Activated T-helper 1 cell treated with Interleukin-2 at 50 U/mL for 16 hours (primary cell): ENCODE measurements around the gene ME3.

Experiments
- DNase-seq: peaks from one replicate; pipeline ENCODE4 v3.0.0-alpha.2; 2020; ENCODE audit warnings: low read depth

ME3 gene

GRCh38 chr11:86486261-86487030 is 186.0 kb downstream of the ME3 start:
- DNase-seq: no peak

DNA sequence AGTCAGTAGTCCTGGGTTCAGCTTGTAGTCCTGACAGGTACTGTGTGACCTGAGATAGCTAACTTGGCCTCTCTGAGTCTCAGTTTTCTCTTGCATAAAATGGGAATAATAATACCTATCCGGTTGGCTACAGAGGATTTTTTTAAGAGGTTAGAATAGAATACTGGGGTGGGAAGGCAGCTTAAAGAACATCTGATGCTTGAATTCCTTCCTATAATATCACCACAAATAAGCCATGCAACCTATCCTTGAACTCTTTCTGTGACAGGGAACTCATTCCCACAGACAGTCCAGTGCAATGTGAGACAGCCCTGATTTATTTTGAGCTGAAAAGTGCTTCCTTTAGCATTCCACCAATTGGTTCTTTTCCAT is 187.6 kb downstream of the ME3 start:
- DNase-seq: no peak

- DNase-seq: no peak
Observed at GRCh38 chr11:86483940-86484794, 188.2 kb downstream of the ME3 start.

GRCh38 chr11:86483610-86483939 is 188.8 kb downstream of the ME3 start:
- DNase-seq: no peak

DNA sequence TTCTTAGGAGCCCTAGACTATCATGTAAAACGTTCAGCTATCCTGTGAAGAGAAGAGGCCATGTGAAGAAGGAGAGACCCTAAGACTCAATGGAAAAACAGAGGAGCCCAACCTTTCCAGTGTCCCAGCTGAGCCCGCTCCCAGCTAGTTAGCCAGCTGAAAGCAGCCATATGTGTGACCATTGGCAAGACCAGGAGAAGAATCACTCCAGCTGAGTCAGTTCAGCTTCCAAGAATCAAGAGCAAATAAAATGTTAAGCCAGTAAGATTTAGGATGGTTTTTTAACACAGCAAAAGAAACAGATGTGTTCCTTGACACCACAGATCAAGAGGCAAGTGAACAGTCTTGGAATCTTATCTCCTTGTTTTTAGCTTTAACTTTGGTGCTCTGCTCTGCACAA is 189.7 kb downstream of the ME3 start:
- DNase-seq: no peak

DNA sequence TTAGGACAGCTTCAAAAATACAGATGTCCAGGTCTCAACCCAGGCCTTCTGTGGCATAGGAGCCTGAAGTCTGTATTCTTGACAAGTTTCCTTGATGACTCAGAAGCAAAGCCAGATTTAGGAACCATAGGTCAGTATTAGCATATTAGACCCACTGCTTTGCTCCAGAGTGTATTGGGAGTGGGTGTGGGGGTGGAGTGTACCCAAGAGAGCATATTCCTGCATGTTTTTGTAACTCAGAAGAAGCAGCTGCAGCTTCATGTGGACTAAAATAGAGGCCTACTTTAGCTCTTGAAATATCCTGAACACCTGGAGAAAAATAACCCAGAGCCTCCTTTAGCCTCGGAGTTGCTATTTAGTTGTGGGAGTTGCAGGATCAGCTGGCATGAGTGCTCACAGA is 191.0 kb downstream of the ME3 start:
- no peak for DNase-seq

- no peak for DNase-seq
Observed at GRCh38 chr11:86478348-86478747, 194.1 kb downstream of the ME3 start.

- DNase-seq: no peak
Observed at GRCh38 chr11:86477495-86478155, 194.8 kb downstream of the ME3 start.

DNA sequence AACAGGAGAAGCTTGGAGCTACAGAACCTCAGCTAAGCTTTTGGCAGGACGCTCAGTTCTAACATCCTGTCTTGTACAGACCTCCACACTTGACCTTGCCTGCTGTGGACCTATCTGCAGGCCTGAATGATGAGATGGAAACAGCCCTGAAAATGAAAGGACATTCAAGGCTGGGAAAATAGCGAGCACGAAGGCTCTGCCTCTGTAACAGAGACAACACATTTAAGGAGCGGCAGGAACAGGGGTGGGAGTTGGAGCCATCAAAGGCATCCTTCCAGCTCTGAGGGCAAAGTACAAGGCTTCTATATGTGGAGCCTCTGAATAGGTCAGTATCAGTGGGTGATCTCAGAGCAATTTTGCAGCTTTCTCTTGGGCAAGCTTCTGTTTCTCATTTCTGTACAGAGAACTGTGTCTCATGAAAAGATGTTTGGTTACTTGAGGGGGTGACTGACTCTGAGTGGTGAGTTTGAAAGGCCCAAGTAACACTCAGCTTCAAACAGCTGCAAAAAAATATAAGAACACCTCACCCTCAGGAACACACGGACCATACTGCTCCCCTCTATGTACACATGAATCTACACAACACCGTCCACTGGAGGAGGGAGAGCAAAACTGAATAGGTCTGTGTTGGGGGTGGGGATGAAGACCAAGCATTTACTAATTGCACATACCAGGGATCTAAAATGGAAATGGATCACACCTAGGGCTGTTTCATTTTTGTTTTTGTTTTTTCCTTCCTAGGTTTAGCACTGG is 196.1 kb downstream of the ME3 start:
- DNase-seq: no peak

- DNase-seq: no peak
Observed at GRCh38 chr11:86475027-86475426, 197.4 kb downstream of the ME3 start.

- DNase-seq: no peak
Observed at GRCh38 chr11:86473991-86474833, 198.2 kb downstream of the ME3 start.

- DNase-seq: no peak
Observed at GRCh38 chr11:86469491-86470388, 202.7 kb downstream of the ME3 start.

GRCh38 chr11:86468169-86468568 is 204.2 kb downstream of the ME3 start:
- no peak for DNase-seq

GRCh38 chr11:86464509-86465221 is 207.8 kb downstream of the ME3 start:
- no peak for DNase-seq

DNA sequence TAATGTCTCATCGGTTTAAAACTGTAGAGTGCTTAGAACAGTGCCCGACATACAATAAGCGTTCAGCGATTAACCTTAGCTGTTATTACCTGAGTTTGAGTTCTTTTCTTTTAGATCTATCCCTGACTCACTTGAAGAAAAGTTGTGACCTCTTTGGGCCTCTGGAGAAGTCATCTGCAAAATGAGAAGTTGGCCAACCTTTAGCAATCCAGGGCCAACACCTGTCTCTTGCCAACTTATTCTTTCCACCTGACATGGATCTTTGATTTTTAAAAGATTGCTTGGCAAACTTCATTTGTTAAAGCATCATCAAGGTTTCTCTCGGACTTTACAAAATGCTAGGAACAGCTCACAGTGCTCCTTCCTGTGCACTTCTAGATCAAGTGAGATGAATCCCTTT is 208.5 kb downstream of the ME3 start:
- DNase-seq: no peak

DNA sequence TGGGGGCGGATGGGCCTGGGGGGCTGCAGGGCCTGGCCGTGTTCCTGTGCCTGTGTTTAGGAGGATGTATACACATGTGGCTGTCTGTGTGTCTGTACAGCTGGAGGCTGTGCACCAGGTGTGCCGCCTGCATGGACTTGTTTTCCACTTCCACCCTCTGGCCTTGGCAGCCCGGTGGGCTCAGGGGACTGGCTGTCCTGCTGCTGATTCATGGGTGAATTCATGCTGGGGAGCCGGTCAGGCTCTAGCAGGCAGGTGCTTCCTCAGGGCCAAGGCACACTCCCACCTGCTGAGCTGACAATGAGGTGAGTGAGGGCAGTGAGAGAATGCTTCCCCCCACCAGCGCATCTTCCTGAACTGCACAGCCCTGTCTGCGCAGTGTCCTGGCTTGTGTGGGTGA is 209.3 kb downstream of the ME3 start:
- DNase-seq: no peak

- no peak for DNase-seq
Observed at GRCh38 chr11:86461892-86462291, 210.5 kb downstream of the ME3 start.

DNA sequence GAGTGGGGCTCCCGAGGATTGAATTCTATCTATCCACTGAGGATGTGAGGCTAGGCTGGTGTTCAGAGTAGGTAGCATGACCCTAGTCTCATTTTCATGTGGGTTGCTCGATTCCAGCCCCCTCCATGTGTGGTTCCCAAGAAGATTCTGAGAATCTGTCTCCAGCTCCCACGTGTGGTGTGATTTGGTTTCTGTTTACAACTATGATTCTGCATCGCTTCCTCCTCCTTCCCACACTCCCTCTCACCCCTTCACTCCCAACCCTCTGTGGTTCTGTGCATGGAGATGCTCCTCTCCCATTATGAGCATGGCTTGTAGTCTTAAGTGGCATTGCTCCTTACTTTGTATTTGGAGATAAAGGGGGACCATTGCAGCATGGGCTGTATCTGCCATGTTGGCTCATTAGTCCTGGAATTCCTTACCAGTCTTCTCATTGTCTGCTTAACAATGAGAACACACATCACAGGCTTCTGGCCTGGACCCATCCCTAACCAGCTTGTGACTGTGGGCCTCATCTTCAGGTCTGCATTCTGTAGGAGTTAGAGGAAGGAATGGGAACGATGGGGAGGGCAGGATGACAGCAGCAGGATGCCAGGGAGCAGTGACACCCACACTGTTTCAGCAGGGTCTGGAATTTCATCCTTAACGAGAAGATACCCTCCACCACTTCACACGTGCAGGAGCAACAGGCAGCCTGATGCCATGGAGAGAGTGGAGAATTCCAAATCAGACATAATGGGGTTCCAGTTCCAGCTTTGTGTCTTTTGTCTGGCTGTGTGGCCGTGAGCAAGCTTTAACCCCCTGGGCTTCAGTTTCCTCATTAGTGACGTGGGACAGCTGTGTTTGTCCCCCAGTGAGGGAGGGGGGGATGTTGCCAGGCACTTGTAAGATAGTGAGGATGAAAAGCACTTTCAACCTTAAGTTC is 211.7 kb downstream of the ME3 start:
- DNase-seq: no peak
